VCaP (cell line): ENCODE measurements around the gene CYP4B1.

Experiments
- H3K27ac ChIP-seq: fragments of 450-650 bp; 2 replicates; pipeline ENCODE4 v1.5.1; 2017
- TF ChIP-seq, protein P1 (sequence below): fragments of 450-650 bp; conservative IDR thresholded peaks from 2 replicates; pipeline ENCODE4 v1.5.1; 2017; ENCODE audit warnings: mild to moderate bottlenecking, moderate library complexity

The CYP4B1 gene

DNA sequence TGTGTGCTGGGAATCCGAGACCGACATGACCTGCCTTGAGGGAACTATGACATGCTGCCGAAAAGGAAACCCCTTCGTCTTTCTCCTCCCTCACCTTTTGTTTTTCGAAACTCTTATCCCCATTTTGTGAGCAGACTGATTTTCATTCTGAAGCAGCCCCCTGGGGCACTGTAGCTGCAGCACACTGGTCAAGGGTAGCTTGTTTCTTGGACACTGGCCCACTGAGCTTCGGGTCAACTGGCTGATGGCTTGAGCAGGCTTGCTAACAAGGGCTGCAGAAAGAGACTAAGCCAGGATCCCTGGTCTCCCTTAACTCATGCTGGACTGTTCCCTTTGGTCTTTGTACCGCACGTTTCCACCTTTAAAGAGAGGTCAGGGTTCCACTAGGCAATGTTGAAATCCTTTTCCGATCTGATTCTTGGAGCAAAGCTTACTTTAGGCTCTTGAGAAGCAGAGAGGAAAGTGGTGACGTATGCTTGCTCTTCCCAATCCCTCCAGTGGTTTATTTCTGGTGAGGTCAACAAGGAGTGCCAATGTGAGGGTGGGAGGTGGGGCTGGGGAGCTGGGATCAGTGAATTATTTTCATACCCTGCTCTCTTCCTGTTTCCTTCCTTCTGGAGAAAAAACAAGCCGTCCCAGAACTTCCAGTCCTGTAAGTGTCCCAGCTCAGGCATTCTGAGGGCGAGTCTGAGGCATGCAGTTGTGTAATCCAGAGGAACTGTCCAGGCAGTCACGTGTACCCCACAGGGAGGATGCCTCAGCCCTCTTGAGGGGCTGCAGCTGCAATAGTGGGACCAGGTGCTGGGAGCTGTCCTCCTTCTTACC is 7.6 kb downstream of the CYP4B1 start:
- no peak overlapping the region for H3K27ac ChIP-seq

DNA sequence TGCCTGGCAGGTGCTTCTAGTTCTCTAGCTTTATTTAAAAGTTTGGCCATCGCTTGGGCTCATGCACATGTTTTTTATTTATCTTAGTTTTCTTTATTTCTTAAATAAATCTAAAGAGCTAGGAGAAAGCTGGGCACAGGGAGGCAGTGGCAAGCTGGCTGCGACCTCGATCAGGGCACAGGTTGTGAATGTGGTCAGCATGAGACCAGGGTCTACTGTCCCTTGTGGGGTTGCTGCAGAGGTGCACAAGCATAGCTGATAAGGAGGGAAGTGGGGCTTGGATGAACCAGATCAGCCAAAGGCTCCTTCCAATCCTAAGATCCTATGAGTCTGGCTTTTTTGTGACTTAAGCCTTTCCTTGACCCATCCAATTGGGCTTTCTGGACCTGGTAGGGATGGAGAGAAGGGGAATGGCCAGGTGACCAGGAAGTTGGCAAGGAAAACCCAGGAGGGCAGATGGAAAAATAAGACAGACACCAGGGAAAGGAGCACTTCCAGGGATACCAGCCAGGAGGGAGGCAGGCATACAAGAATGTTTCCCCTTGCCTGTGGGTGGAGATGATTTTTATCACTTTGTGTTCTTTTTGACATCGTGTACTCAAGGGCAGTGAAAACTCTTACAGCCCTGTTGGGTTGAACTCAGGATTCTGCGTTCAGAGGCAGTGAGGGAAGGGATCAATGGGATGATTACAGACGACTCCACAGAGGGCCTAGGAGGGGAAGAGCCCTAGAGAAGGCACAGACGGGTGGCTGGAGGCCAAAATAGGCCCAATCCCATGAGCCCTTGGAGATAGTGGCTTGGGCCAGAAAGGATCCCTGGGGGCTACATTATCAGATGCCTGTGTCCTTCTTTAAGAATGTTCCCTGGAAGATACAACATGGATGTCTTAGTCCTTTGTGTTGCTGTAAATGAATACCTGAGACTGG is 8.5 kb downstream of the CYP4B1 start:
- no peak overlapping the region for H3K27ac ChIP-seq
- TF ChIP-seq, protein P1, sequence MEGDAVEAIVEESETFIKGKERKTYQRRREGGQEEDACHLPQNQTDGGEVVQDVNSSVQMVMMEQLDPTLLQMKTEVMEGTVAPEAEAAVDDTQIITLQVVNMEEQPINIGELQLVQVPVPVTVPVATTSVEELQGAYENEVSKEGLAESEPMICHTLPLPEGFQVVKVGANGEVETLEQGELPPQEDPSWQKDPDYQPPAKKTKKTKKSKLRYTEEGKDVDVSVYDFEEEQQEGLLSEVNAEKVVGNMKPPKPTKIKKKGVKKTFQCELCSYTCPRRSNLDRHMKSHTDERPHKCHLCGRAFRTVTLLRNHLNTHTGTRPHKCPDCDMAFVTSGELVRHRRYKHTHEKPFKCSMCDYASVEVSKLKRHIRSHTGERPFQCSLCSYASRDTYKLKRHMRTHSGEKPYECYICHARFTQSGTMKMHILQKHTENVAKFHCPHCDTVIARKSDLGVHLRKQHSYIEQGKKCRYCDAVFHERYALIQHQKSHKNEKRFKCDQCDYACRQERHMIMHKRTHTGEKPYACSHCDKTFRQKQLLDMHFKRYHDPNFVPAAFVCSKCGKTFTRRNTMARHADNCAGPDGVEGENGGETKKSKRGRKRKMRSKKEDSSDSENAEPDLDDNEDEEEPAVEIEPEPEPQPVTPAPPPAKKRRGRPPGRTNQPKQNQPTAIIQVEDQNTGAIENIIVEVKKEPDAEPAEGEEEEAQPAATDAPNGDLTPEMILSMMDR, result no peak

More for the DNA sequence above, 7.6 kb downstream of the CYP4B1 start:
- TF ChIP-seq, protein P1, result no peak

DNA sequence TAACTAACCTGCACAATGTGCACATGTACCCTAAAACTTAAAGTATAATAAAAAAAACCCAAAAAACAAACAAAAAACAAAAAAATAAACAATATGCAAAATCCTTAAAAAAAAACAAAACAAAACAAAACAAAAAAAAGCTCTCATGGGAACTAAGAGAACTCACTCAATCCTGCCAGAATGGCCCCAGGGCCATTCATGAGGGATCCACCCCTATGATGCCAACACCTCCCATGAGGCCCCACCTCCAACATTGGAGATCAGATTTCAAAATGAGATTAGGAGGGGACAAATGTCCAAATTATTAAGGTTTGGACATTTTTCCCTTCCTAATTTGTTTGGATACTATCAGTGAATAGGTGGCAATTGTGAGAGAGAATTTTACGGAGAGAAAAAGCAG is 10.2 kb downstream of the CYP4B1 start:
- TF ChIP-seq, protein P1, result no peak
- H3K27ac ChIP-seq, result no peak overlapping the region

DNA sequence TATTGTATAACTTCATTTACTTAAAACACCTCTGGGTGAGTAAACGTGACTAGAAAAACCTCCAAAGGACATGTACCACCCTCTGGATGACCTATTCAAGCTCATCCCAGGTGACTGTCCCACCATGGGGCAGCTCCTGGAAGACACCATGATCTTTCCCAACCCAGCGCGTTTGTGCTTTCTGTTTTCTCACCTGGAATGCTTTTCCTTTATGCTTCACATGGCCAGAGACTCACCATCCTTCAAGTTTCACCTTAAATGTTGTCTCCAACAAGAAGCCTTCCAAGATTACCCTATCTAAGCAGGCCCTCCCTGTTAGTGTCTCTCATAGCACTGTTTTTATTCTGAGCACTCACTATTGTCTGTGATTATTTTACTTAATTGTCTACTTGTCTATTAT is 11.1 kb downstream of the CYP4B1 start:
- TF ChIP-seq, protein P1, result no peak
- no peak overlapping the region for H3K27ac ChIP-seq

DNA sequence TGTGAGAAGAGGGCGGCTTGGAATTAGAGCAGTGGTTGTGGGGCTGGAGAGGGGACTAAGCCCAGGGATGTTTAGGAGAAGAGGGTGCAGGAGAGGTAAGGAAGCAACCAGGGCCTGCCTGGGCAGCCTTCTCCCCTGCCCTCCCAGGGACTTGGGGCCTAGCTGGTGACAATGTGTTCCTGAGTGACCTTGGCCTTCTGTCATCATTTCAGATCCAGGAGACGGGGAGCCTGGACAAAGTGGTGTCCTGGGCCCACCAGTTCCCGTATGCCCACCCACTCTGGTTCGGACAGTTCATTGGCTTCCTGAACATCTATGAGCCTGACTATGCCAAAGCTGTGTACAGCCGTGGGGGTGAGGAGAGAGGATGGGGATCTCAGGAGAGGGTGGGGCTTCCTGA is 11.8 kb downstream of the CYP4B1 start:
- TF ChIP-seq, protein P1, result no peak
- H3K27ac ChIP-seq, result no peak overlapping the region

DNA sequence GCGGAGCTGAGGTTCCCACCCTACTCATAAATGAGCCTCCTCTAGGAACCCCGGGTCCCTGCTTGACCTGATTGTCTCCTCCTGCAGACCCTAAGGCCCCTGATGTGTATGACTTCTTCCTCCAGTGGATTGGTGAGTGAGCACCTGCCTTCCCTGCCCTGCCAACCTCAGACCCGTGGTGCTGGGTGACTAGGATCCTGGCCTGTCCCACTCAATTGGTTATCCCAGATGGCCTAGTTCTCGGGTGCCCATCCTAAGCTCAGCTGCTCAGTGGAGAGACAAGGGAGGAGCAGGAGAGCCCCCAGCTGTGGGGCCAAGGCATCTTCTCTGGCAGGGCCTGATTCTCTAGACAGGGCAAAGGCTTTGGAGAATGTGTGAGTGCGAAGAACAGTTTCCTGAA is 12.2 kb downstream of the CYP4B1 start:
- TF ChIP-seq, protein P1, result no peak
- no peak overlapping the region for H3K27ac ChIP-seq
